Neuron (in vitro differentiated cells): ENCODE data around the gene SENP7.

ENCODE experiments used
- H2AFZ ChIP-seq: one replicate; pipeline ENCODE4 v1.6.1; 2013; ENCODE audit warnings: low read depth, mild to moderate bottlenecking, inconsistent platforms, low read length, moderate library complexity
- H3K27me3 ChIP-seq: one replicate; pipeline ENCODE4 v1.6.1; 2013; ENCODE audit warnings: low read length; ENCODE audit not compliant: insufficient read depth
- H3K36me3 ChIP-seq: one replicate; pipeline ENCODE4 v1.6.1; 2013; ENCODE audit warnings: low read length; ENCODE audit not compliant: insufficient read depth
- H3K4me1 ChIP-seq: one replicate; pipeline ENCODE4 v1.6.1; 2013; ENCODE audit warnings: low read length; ENCODE audit not compliant: insufficient read depth
- H3K4me3 ChIP-seq: 2 replicates; pipeline ENCODE4 v1.5.1; 2013; ENCODE audit warnings: mild to moderate bottlenecking, low read length, moderate library complexity
- H3K9me3 ChIP-seq: one replicate; pipeline ENCODE4 v1.6.1; 2013; ENCODE audit warnings: low read length

The SENP7 gene

DNA sequence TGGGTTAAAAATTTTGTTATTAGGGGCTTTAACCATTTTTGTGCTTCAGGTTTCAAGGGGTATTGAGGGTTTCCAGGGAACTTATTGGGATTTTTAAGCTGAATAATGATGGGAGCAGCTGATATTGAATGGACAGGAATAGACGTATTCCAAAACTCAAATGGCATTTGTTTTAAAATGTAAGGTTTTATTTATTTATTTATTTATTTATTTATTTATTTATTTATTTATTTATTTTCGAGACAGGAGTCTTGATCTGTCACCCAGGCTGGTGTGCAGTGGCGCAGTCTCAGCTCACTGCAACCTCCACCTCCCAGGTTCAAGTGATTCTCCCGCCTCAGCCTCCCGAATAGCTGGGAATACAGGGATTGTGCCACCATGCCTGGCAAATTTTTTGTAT lies 22.2 kb upstream of the SENP7 start:
- Histone ChIP-seq H3K36me3 (no peaks in the 10 kb centered on the region), H2AFZ (no peak overlapping the region), H3K27me3 (no peaks in the 10 kb centered on the region)

DNA sequence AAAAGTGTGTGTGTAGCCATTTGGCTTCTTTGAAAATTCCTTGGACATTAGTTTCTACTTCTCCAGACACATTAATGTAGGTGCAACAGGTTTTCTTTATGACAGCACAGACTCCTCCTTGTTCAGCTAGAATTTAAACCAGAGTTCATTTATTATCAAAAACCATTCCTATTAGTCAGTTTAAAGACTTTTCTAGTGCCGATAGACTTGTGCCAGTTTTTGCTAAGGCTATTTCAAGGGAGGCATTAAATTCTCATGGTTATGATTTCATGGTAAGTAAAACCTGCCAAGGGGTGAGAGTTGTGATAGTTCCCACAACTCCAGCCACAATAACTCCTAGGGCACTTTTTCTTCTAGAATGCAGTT lies 20.6 kb upstream of the SENP7 start:
- H2AFZ ChIP-seq, result no peak overlapping the region
- H3K36me3 ChIP-seq, result no peaks in the 10 kb centered on the region
- H3K27me3 ChIP-seq, result no peaks in the 10 kb centered on the region

More for the DNA sequence above, 22.2 kb upstream of the SENP7 start:
- Histone ChIP-seq H3K4me1 (no peaks in the 10 kb centered on the region), H3K4me3 (no peak overlapping the region), H3K9me3 (no peaks in the 10 kb centered on the region)

GRCh38 chr3:101532783-101533602 lies 20.0 kb upstream of the SENP7 start:
- H2AFZ ChIP-seq, result no peak overlapping the region
- H3K9me3 ChIP-seq, result no peaks in the 10 kb centered on the region
- H3K4me1 ChIP-seq, result no peaks in the 10 kb centered on the region
- H3K4me3 ChIP-seq, result no peak overlapping the region
- no peaks in the 10 kb centered on the region for H3K36me3 ChIP-seq
- no peaks in the 10 kb centered on the region for H3K27me3 ChIP-seq

More for the DNA sequence above, 20.6 kb upstream of the SENP7 start:
- H3K9me3 ChIP-seq, result no peaks in the 10 kb centered on the region
- H3K4me1 ChIP-seq, result no peaks in the 10 kb centered on the region
- no peak overlapping the region for H3K4me3 ChIP-seq

- H3K4me3 ChIP-seq, result no peak overlapping the region
- no peaks in the 10 kb centered on the region for H3K9me3 ChIP-seq
- no peaks in the 10 kb centered on the region for H3K27me3 ChIP-seq
- H2AFZ ChIP-seq, result no peak overlapping the region
- no peaks in the 10 kb centered on the region for H3K4me1 ChIP-seq
- H3K36me3 ChIP-seq, result no peaks in the 10 kb centered on the region
Observed at GRCh38 chr3:101531473-101532086, 18.6 kb upstream of the SENP7 start.

DNA sequence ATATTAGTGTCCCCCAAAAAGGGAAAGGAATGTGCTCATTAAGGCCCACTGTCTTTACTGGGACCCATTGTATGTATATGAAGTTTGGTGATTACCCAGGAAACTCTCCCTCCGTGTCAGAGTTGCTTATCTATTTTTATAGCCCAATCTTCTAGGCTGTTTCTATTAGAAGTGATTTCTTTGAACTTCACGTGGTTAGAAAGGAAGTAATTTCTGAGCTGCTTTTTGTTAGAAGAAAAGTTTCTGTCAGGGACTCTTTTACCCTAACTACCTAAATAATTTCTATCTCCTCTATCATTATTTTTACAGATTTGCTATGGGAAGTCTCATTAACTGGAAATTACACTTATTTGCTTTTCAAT lies 17.7 kb upstream of the SENP7 start:
- H3K9me3 ChIP-seq, result no peaks in the 10 kb centered on the region
- no peaks in the 10 kb centered on the region for H3K36me3 ChIP-seq

GRCh38 chr3:101529816-101530685 lies 17.0 kb upstream of the SENP7 start:
- H2AFZ ChIP-seq, result no peak overlapping the region
- no peaks in the 10 kb centered on the region for H3K36me3 ChIP-seq
- H3K4me1 ChIP-seq, result no peaks in the 10 kb centered on the region
- no peaks in the 10 kb centered on the region for H3K9me3 ChIP-seq
- H3K4me3 ChIP-seq, result no peak overlapping the region
- H3K27me3 ChIP-seq, result no peaks in the 10 kb centered on the region

More for the DNA sequence above, 17.7 kb upstream of the SENP7 start:
- Histone ChIP-seq H3K4me1 (no peaks in the 10 kb centered on the region), H3K4me3 (no peak overlapping the region), H3K27me3 (no peaks in the 10 kb centered on the region), H2AFZ (no peak overlapping the region)

DNA sequence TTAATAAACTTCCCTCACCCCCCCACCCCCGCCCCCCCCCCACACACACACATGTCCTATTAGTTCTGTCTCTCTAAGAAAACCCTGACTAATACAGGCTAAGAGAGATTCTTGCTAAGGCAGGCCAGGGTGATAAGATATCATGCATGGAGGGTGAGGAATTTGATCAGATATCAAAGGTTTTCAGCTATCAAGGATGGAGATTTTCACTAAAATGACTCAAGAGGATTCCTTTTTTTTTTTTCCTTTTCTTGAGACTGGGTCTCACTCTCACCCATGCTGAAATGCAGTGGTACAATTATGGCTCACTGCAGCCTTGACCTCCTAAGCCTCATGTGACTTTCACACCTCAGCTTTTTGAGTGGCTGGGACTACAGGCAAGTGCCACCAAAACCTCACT lies 14.9 kb upstream of the SENP7 start:
- H3K9me3 ChIP-seq, result no peaks in the 10 kb centered on the region

DNA sequence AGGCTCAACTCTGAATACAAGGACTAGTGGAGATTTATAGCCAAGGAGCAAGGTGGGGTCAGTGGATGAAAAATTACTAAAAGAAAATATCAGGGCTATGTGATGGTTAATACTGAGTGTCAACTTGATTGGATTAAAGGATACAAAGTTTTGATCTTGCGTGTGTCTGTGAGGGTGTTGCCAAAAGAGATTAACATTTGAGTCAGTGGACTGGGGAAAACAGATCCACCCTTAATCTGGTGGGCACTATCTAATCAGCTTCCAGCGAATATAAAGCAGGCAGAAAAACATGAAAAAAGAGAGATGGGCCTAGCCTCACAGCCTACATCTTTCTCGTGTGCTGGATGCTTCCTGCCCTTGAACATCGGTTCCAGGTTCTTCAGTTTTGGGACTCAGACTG lies 14.4 kb upstream of the SENP7 start:
- Histone ChIP-seq H3K36me3 (no peaks in the 10 kb centered on the region), H2AFZ (no peak overlapping the region), H3K4me1 (no peaks in the 10 kb centered on the region), H3K4me3 (no peak overlapping the region), H3K9me3 (no peaks in the 10 kb centered on the region), H3K27me3 (no peaks in the 10 kb centered on the region)

More for the DNA sequence above, 14.9 kb upstream of the SENP7 start:
- Histone ChIP-seq H3K36me3 (no peaks in the 10 kb centered on the region), H3K4me1 (no peaks in the 10 kb centered on the region), H2AFZ (no peak overlapping the region), H3K4me3 (no peak overlapping the region), H3K27me3 (no peaks in the 10 kb centered on the region)

GRCh38 chr3:101521211-101521701 lies 8.2 kb upstream of the SENP7 start:
- H3K4me3 ChIP-seq, result no peak overlapping the region
- H3K4me1 ChIP-seq, result no peaks in the 10 kb centered on the region
- H3K36me3 ChIP-seq, result no peaks in the 10 kb centered on the region
- peaks cover 8% of the 10 kb centered on the region for H3K27me3 ChIP-seq
- no peak overlapping the region for H2AFZ ChIP-seq
- no peaks in the 10 kb centered on the region for H3K9me3 ChIP-seq

GRCh38 chr3:101519685-101520365 lies 6.8 kb upstream of the SENP7 start:
- H3K4me3 ChIP-seq, result no peak overlapping the region
- H2AFZ ChIP-seq, result no peak overlapping the region

GRCh38 chr3:101518421-101518871 lies 5.4 kb upstream of the SENP7 start:
- peaks cover 8% of the 10 kb centered on the region for H3K27me3 ChIP-seq
- H3K9me3 ChIP-seq, result no peaks in the 10 kb centered on the region
- H3K4me3 ChIP-seq, result no peak overlapping the region
- peaks cover 2% of the 10 kb centered on the region for H3K4me1 ChIP-seq
- no peak overlapping the region for H2AFZ ChIP-seq
- no peaks in the 10 kb centered on the region for H3K36me3 ChIP-seq

More at GRCh38 chr3:101519685-101520365, 6.8 kb upstream of the SENP7 start:
- Histone ChIP-seq H3K36me3 (no peaks in the 10 kb centered on the region), H3K27me3 (peaks cover 8% of the 10 kb centered on the region), H3K4me1 (no peaks in the 10 kb centered on the region), H3K9me3 (no peaks in the 10 kb centered on the region)

GRCh38 chr3:101513419-101513986 lies 491 bp upstream of the SENP7 start:
- Histone ChIP-seq H3K4me1 (peaks cover 7% of the 10 kb centered on the region), H3K9me3 (no peaks in the 10 kb centered on the region), H3K27me3 (peaks cover 8% of the 10 kb centered on the region), H3K4me3 (peak overlapping the region; percentile 61), H2AFZ (peak overlapping the region; percentile 95), H3K36me3 (no peaks in the 10 kb centered on the region)
